ENCODE results near the gene COL1A1.

Gene COL1A1

DNA sequence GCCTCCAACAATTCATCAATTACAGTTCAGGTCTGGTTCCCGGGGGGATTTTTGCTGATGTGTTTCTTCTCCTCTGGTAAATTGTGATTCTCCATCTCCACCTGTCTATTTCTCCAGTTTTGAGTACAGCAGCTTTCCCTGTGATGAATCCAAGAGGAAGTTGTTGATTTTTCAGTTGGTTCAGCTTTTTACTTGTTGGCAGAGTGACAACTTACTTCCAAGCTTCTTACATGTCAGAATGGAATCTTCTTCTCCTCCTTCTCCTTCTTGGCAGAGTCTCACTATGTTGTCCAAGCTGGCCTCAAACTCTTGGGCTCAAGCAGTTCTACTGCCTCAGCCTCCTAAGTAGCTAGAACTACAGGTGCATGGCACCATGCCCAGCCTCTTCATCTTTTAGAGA lies 39.4 kb upstream of the COL1A1 start:
- TF ChIP-seq CSDC2 (CRISPR knock-in tag; IDR thresholded peaks at IDR 0.05) (no peak), PPARA (CRISPR knock-in tag; IDR thresholded peaks at IDR 0.05; ENCODE audit: borderline replicate concordance) (no peak), ZC3H10 (CRISPR knock-in tag; IDR thresholded peaks at IDR 0.05) (no peak), ZNF70 (CRISPR knock-in tag; IDR thresholded peaks at IDR 0.05) (no peak), ISL1 (CRISPR knock-in tag; IDR thresholded peaks at IDR 0.05) (no peak), RARB (CRISPR knock-in tag; IDR thresholded peaks at IDR 0.05) (no peak), ZFP30 (CRISPR knock-in tag; IDR thresholded peaks at IDR 0.05) (no peak), BACH2 (CRISPR knock-in tag; IDR thresholded peaks at IDR 0.05; ENCODE audit: borderline replicate concordance) (no peak), ZNF565 (CRISPR knock-in tag; conservative IDR thresholded peaks at IDR 0.05; ENCODE audit: low read depth) (no peak), ZNF8 (CRISPR knock-in tag; IDR thresholded peaks at IDR 0.05) (no peak), ZFP3 (CRISPR knock-in tag; IDR thresholded peaks at IDR 0.05) (no peak), TSHZ2 (CRISPR knock-in tag; IDR thresholded peaks at IDR 0.05) (no peak), CREB5 (CRISPR knock-in tag; IDR thresholded peaks at IDR 0.05; ENCODE audit: low read depth) (no peak), ARNTL (CRISPR knock-in tag; IDR thresholded peaks at IDR 0.05; ENCODE audit: borderline replicate concordance, low read depth) (no peak), OSR1 (CRISPR knock-in tag; IDR thresholded peaks at IDR 0.05) (no peak)
- TF ChIP-seq, protein P1, sequence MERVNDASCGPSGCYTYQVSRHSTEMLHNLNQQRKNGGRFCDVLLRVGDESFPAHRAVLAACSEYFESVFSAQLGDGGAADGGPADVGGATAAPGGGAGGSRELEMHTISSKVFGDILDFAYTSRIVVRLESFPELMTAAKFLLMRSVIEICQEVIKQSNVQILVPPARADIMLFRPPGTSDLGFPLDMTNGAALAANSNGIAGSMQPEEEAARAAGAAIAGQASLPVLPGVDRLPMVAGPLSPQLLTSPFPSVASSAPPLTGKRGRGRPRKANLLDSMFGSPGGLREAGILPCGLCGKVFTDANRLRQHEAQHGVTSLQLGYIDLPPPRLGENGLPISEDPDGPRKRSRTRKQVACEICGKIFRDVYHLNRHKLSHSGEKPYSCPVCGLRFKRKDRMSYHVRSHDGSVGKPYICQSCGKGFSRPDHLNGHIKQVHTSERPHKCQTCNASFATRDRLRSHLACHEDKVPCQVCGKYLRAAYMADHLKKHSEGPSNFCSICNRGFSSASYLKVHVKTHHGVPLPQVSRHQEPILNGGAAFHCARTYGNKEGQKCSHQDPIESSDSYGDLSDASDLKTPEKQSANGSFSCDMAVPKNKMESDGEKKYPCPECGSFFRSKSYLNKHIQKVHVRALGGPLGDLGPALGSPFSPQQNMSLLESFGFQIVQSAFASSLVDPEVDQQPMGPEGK (CRISPR knock-in tag; IDR thresholded peaks at IDR 0.05; ENCODE audit: borderline replicate concordance), result no peak
- TF ChIP-seq, protein P2, sequence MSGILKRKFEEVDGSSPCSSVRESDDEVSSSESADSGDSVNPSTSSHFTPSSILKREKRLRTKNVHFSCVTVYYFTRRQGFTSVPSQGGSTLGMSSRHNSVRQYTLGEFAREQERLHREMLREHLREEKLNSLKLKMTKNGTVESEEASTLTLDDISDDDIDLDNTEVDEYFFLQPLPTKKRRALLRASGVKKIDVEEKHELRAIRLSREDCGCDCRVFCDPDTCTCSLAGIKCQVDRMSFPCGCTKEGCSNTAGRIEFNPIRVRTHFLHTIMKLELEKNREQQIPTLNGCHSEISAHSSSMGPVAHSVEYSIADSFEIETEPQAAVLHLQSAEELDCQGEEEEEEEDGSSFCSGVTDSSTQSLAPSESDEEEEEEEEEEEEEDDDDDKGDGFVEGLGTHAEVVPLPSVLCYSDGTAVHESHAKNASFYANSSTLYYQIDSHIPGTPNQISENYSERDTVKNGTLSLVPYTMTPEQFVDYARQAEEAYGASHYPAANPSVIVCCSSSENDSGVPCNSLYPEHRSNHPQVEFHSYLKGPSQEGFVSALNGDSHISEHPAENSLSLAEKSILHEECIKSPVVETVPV (CRISPR knock-in tag; IDR thresholded peaks at IDR 0.05), result no peak
- ATAC-seq, result no peak

DNA sequence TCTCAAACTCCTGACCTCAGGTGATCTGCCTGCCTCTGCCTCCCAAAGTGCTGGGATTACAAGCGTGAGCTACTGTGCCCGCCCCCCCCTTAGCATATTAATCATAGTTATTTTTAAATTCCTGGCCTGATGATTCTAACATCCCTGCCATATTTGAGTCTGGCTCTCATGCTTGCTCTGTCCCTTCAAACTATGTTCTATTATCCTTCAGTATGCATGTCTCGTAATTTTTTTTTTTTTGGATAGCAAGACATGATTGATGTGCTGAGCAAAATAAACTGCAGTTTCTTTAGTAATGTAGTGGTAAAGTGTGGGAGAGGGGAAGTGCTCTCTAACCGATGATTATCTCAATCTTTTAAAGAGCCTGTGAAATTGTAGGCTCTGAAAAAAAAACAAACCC lies 38.5 kb upstream of the COL1A1 start:
- no peak; the same call in 1 of the 3 replicates for ATAC-seq
- TF ChIP-seq ZNF8 (CRISPR knock-in tag; IDR thresholded peaks at IDR 0.05) (no peak), ZNF70 (CRISPR knock-in tag; IDR thresholded peaks at IDR 0.05) (no peak), ISL1 (CRISPR knock-in tag; IDR thresholded peaks at IDR 0.05) (no peak), ARNTL (CRISPR knock-in tag; IDR thresholded peaks at IDR 0.05; ENCODE audit: borderline replicate concordance, low read depth) (no peak), GLIS3 (CRISPR knock-in tag; IDR thresholded peaks at IDR 0.05) (no peak), PPARA (CRISPR knock-in tag; IDR thresholded peaks at IDR 0.05; ENCODE audit: borderline replicate concordance) (no peak), ZFP30 (CRISPR knock-in tag; IDR thresholded peaks at IDR 0.05) (no peak), POU6F1 (CRISPR knock-in tag; IDR thresholded peaks at IDR 0.05; ENCODE audit: borderline replicate concordance, low read depth) (no peak), CSDC2 (CRISPR knock-in tag; IDR thresholded peaks at IDR 0.05) (no peak), RARB (CRISPR knock-in tag; IDR thresholded peaks at IDR 0.05) (no peak), TSHZ2 (CRISPR knock-in tag; IDR thresholded peaks at IDR 0.05) (no peak), SNAI2 (CRISPR knock-in tag; IDR thresholded peaks at IDR 0.05) (no peak), OSR1 (CRISPR knock-in tag; IDR thresholded peaks at IDR 0.05) (no peak), ESRRG (CRISPR knock-in tag; IDR thresholded peaks at IDR 0.05) (no peak), ZNF565 (CRISPR knock-in tag; conservative IDR thresholded peaks at IDR 0.05; ENCODE audit: low read depth) (no peak)
- TF ChIP-seq, protein P2 (CRISPR knock-in tag; IDR thresholded peaks at IDR 0.05), result no peak

All from SK-N-SH treated with all-trans-retinoic acid at 6 μM for 48 hours (cell line).